IMR-90 (cell line): ENCODE measurements around the gene RNF215. TPM values are rescaled to one million over a fixed set of nuclear protein-coding genes. Genes with fewer than 3 reads are reported as not detected.

Experiments
- ATAC-seq: fragments of 200-7000 bp; cut with Tn5 transposase; 2 replicates; pipeline ENCODE4 v1.9.1; 2020; ENCODE audit warnings: low read depth, mild to moderate bottlenecking, moderate library complexity
- BruUV-seq: library from RNA; stranded (reverse); fragments of 400-500 nt; replicated peaks from 2 replicates; lab custom pipeline; 2021; lab: Mats Ljungman, UMichigan
- CTCF ChIA-PET: fragments of 300-600 bp; formaldehyde crosslinking; extraction: SDS; loops from one replicate; lab custom pipeline; 2021; ENCODE audit warnings: antibody characterized with exemption; lab: Yijun Ruan, JAX
- POLR2A ChIA-PET: fragments of 300-600 bp; sonication (Branson Sonifier 250); formaldehyde crosslinking; loops from one replicate; lab custom pipeline; 2022; ENCODE audit warnings: antibody characterized with exemption; ENCODE audit not compliant: unreplicated experiment; lab: Charles Lee
- DNase-seq: peaks from one replicate; pipeline ENCODE4 v3.0.0; 2013
- H2AFZ ChIP-seq: replicated peaks from 2 replicates; pipeline ENCODE3; 2013; ENCODE audit warnings: low read length, mild to moderate bottlenecking; ENCODE audit not compliant: poor library complexity
- H2AK5ac ChIP-seq: 2 replicates; pipeline ENCODE4 v1.6.1; 2013; ENCODE audit warnings: low read depth, low read length, inconsistent platforms
- H2AK9ac ChIP-seq: replicated peaks from 2 replicates; pipeline ENCODE3; 2013; ENCODE audit warnings: mild to moderate bottlenecking, low read depth, low read length, moderate library complexity; ENCODE audit not compliant: poor library complexity
- H2BK120ac ChIP-seq: 2 replicates; pipeline ENCODE4 v1.6.1; 2013; ENCODE audit warnings: low read depth, low read length, inconsistent platforms
- H2BK15ac ChIP-seq: 3 replicates; pipeline ENCODE4 v1.6.1; 2013; ENCODE audit warnings: low read depth, low read length, inconsistent platforms
- H2BK20ac ChIP-seq: 2 replicates; pipeline ENCODE4 v1.6.1; 2013; ENCODE audit warnings: low read depth, mild to moderate bottlenecking, inconsistent platforms, low read length, moderate library complexity
- H2BK5ac ChIP-seq: 2 replicates; pipeline ENCODE4 v1.6.1; 2013; ENCODE audit warnings: mild to moderate bottlenecking, low read depth, low read length, inconsistent platforms; ENCODE audit not compliant: poor library complexity, severe bottlenecking
- H3K14ac ChIP-seq: replicated peaks from 2 replicates; pipeline ENCODE4 v1.6.1; 2013; ENCODE audit warnings: low read depth, low read length, inconsistent platforms
- H3K18ac ChIP-seq: 2 replicates; pipeline ENCODE4 v1.6.1; 2013; ENCODE audit warnings: low read depth, low read length, control low read depth
- H3K23ac ChIP-seq: 2 replicates; pipeline ENCODE4 v1.6.1; 2013; ENCODE audit warnings: low read depth, low read length, inconsistent platforms
- H3K27ac ChIP-seq: 2 replicates; pipeline ENCODE4 v1.5.1; 2013; ENCODE audit warnings: mild to moderate bottlenecking, control low read depth, low read length; ENCODE audit not compliant: insufficient read depth
- H3K27me3 ChIP-seq: 2 replicates; pipeline ENCODE4 v1.6.1; 2013; ENCODE audit warnings: low read length; ENCODE audit not compliant: control insufficient read depth, insufficient read depth
- H3K36me3 ChIP-seq: 2 replicates; pipeline ENCODE4 v1.6.1; 2013; ENCODE audit warnings: low read length, mixed read lengths; ENCODE audit not compliant: control insufficient read depth, insufficient read depth
- H3K4ac ChIP-seq: 2 replicates; pipeline ENCODE4 v1.6.1; 2013; ENCODE audit warnings: low read depth, low read length, inconsistent platforms
- H3K4me1 ChIP-seq: 2 replicates; pipeline ENCODE4 v1.6.1; 2013; ENCODE audit warnings: low read length, mixed read lengths; ENCODE audit not compliant: control insufficient read depth, insufficient read depth
- H3K4me2 ChIP-seq: 2 replicates; pipeline ENCODE4 v1.6.1; 2013; ENCODE audit warnings: low read depth, mild to moderate bottlenecking, control low read depth, low read length, moderate library complexity
- H3K4me3 ChIP-seq: 2 replicates; pipeline ENCODE4 v1.5.1; 2013; ENCODE audit warnings: low read depth, mild to moderate bottlenecking, control low read depth, low read length, moderate library complexity; ENCODE audit not compliant: insufficient read depth
- H3K56ac ChIP-seq: 2 replicates; pipeline ENCODE4 v1.6.1; 2013; ENCODE audit warnings: low read length, inconsistent platforms; ENCODE audit not compliant: insufficient read depth; ENCODE audit errors: extremely low read depth
- H3K79me1 ChIP-seq, 2 experiments: 2 replicates each; pipeline ENCODE4 v1.6.1; 2013; ENCODE audit warnings: low read length in 2 of 2, inconsistent platforms in 1 of 2, low read depth in 1 of 2
- H3K9ac ChIP-seq: 2 replicates; pipeline ENCODE4 v1.6.1; 2013; ENCODE audit warnings: low read depth, low read length, control low read depth
- H3K9me1 ChIP-seq: 2 replicates; pipeline ENCODE4 v1.6.1; 2013; ENCODE audit warnings: low read length, inconsistent platforms; ENCODE audit not compliant: insufficient read depth
- H3K9me3 ChIP-seq: 2 replicates; pipeline ENCODE4 v1.6.1; 2013; ENCODE audit warnings: low read length; ENCODE audit not compliant: control insufficient read depth, insufficient read depth
- H4K20me1 ChIP-seq: 2 replicates; pipeline ENCODE4 v1.6.1; 2013; ENCODE audit warnings: low read length, inconsistent platforms; ENCODE audit not compliant: insufficient read depth
- H4K5ac ChIP-seq: 2 replicates; pipeline ENCODE4 v1.6.1; 2013; ENCODE audit warnings: mild to moderate bottlenecking, low read depth, low read length, control low read depth
- H4K8ac ChIP-seq, 2 experiments: 2 replicates each; pipeline ENCODE4 v1.6.1; 2013; ENCODE audit warnings: low read depth in 2 of 2, low read length in 2 of 2, control low read depth in 1 of 2, inconsistent platforms in 1 of 2
- H4K91ac ChIP-seq: 2 replicates; pipeline ENCODE4 v1.6.1; 2013; ENCODE audit warnings: low read depth, low read length, inconsistent platforms; ENCODE audit not compliant: insufficient read depth
- CEBPB ChIP-seq: IDR thresholded peaks from 2 replicates; pipeline ENCODE4 v1.6.1; 2012; ENCODE audit warnings: low read depth, low read length, improper control_type of control experiment
- CHD1 ChIP-seq: IDR thresholded peaks from 2 replicates; pipeline ENCODE4 v1.6.1; 2012; ENCODE audit warnings: low read depth, low read length, improper control_type of control experiment
- CTCF ChIP-seq: conservative IDR thresholded peaks from 2 replicates; pipeline ENCODE4 v1.5.1; 2012; ENCODE audit warnings: mild to moderate bottlenecking, low read depth, low read length, improper control_type of control experiment
- ELK1 ChIP-seq: fragments of 150-350 bp; IDR thresholded peaks from 2 replicates; pipeline ENCODE4 v1.6.1; 2016; ENCODE audit warnings: low read depth, mild to moderate bottlenecking, low read length, moderate library complexity, borderline replicate concordance
- FOS ChIP-seq: fragments of 150-350 bp; IDR thresholded peaks from 2 replicates; pipeline ENCODE4 v1.6.1; 2016; ENCODE audit warnings: low read depth, low read length
- MAFK ChIP-seq: IDR thresholded peaks from 2 replicates; pipeline ENCODE4 v1.6.1; 2012; ENCODE audit warnings: low read depth, low read length, improper control_type of control experiment
- MAZ ChIP-seq: IDR thresholded peaks from 2 replicates; pipeline ENCODE4 v1.6.1; 2012; ENCODE audit warnings: low read depth, mild to moderate bottlenecking, low read length, improper control_type of control experiment, moderate library complexity, borderline replicate concordance
- POLR2A ChIP-seq: IDR thresholded peaks from 2 replicates; pipeline ENCODE4 v1.6.1; 2012; ENCODE audit warnings: mild to moderate bottlenecking, low read depth, low read length
- RFX5 ChIP-seq: IDR thresholded peaks from 2 replicates; pipeline ENCODE4 v1.8.0; 2012; ENCODE audit warnings: low read depth, mild to moderate bottlenecking, low read length, moderate library complexity
- WGBS, 2 experiments: methylation state at CpG; one replicate each; pipeline versions ENCODE4 v1.1.5 to v1.1.7; 2013; ENCODE audit warnings: missing lambda C conversion rate in 2 of 2; ENCODE audit not compliant: insufficient read length in 1 of 2; ENCODE audit errors: extremely low coverage in 2 of 2; 5-methylcytosine and 5-hydroxymethylcytosine counted together
- dilution Hi-C: fragments of 300-500 bp; cut with HindIII; formaldehyde crosslinking; loops from one replicate; pipeline ENCODE4 v1.14.3; 2018; ENCODE audit warnings: low sequenced_read_pairs; ENCODE audit not compliant: unreplicated experiment
- in situ Hi-C: fragments of 300-500 bp; cut with MboI; formaldehyde crosslinking; loops from 3 replicates; pipeline ENCODE4 v1.14.3; 2019; ENCODE audit warnings: low sequenced_read_pairs, inconsistent platforms, mixed read lengths
- intact Hi-C: fragments of 100-400 bp; cut with micrococcal nuclease; formaldehyde crosslinking; loops from 2 replicates; pipeline ENCODE4 v1.10.0; 2022
- polyA plus RNA-seq, 3 experiments: library from polyadenylated mRNA; depleted of rRNA; stranded (reverse); fragments of >200 nt; gene quantifications; 2 replicates each; pipeline ENCODE4 v1.2.3, GENCODE V29; 2012; ENCODE audit warnings: low replicate concordance in 1 of 3
- total RNA-seq: library from RNA; depleted of rRNA; stranded (reverse); fragments of >200 nt; gene quantifications from 2 replicates; pipeline ENCODE4 v1.2.3, GENCODE V29; 2012

RNF215 gene
- total and polyA plus RNA-seq, 2 of the 4 experiments (the other 2 are of a cell fraction), result 15.8 to 21.9 TPM

DNA sequence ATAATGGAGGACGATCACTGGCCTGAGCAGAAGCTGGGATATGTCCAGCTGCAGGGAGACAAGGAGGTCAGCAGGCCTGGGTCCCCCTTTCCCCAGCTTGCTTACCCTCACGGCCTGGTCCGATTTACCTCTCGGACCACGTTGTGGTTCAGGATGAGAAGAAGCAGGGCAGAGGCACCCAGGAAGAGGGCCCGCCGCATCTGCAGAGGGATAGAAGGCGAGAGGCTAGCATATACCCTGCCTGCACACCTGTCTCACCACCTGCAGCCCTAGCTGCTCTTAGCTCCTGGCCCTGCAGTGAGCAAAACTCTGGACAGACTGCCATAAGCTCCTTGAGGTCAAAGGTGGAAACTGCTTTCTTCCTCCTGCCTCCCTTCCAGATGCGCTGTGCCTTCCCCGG, 1.3 kb downstream of the RNF215 start (continued):
- TF ChIP-seq CTCF (no peak), POLR2A (no peak)

GRCh38 chr22:30383061-30383460, 4.2 kb downstream of the RNF215 start:
- Histone ChIP-seq H3K9me3 (no peaks in the 10 kb centered on the region), H4K91ac (no peak overlapping the region), H4K8ac (no peak overlapping the region), H4K20me1 (no peaks in the 10 kb centered on the region), H3K9ac (no peak overlapping the region), H2AK9ac (no peak overlapping the region), H2AK5ac (no peak overlapping the region), H3K36me3 (peaks cover 46% of the 10 kb centered on the region), H3K14ac (no peak overlapping the region), H3K4me3 (no peak overlapping the region), H4K5ac (no peak overlapping the region), H3K4ac (no peak overlapping the region), H3K27me3 (no peaks in the 10 kb centered on the region), H3K4me2 (no peak overlapping the region), H3K79me1 (peaks cover 11 to 17% of the 10 kb centered on the region in 2 experiments), H3K9me1 (peaks cover 3% of the 10 kb centered on the region; the same call in 1 of the 2 replicates), H2BK20ac (no peak overlapping the region), H3K23ac (no peak overlapping the region), H3K4me1 (peaks cover 9% of the 10 kb centered on the region), H2BK120ac (no peak overlapping the region), H2BK15ac (no peak overlapping the region), H3K27ac (no peak overlapping the region), H3K18ac (no peak overlapping the region), H3K56ac (no peak overlapping the region), H2AFZ (no peak overlapping the region), H2BK5ac (no peak overlapping the region)
- no peak for TF ChIP-seq CEBPB
- TF ChIP-seq MAZ, result no peak
- TF ChIP-seq POLR2A, result no peak
- no peak for TF ChIP-seq CTCF
- TF ChIP-seq MAFK, result no peak
- no peak for TF ChIP-seq CHD1
- TF ChIP-seq ELK1, result no peak
- TF ChIP-seq FOS, result no peak
- no peak for TF ChIP-seq RFX5
- ChIA-PET CTCF (no interaction called here), POLR2A (interaction anchor here (1.0 kb wide), 1 partner anchor 12 kb away, joined by 3 read pairs; no protein-coding TSS in a partner anchor)
- BruUV-seq, result no TSS peak
- DNase-seq (no peak), ATAC-seq (no peak)
- dilution Hi-C loops, result no loop called here
- WGBS, 2 experiments, result no CpG with 5 or more reads among the region's 3 CpGs
- in situ Hi-C loops, result no loop called here
- intact Hi-C loops, result no loop called here
